Astrocyte of the cerebellum (primary cell): ENCODE results near the gene PCDHA7.
"Not testable (repeated sequence)": the region's sequence is repeated elsewhere in the genome, so short reads cannot be mapped to it uniquely, and the experiment has no call there.

Experiments
- DNase-seq: peaks from one replicate; pipeline ENCODE4 v3.0.0-alpha.2; 2011; ENCODE audit warnings: low read depth
- H3K4me3 ChIP-seq: 2 replicates; pipeline ENCODE4 v1.5.1; 2011; ENCODE audit warnings: mild to moderate bottlenecking, low read depth, low read length, moderate library complexity
- CTCF ChIP-seq: IDR thresholded peaks from 2 replicates; pipeline ENCODE4 v1.5.1; 2012; ENCODE audit warnings: low read length, low read depth, moderate library complexity, mild to moderate bottlenecking; ENCODE audit errors: missing control alignments
- in situ Hi-C: cut with HindIII; loops from 2 replicates; pipeline ENCODE4 v1.10.0; 2017; ENCODE audit warnings: low sequenced_read_pairs

PCDHA7 gene, protein sequence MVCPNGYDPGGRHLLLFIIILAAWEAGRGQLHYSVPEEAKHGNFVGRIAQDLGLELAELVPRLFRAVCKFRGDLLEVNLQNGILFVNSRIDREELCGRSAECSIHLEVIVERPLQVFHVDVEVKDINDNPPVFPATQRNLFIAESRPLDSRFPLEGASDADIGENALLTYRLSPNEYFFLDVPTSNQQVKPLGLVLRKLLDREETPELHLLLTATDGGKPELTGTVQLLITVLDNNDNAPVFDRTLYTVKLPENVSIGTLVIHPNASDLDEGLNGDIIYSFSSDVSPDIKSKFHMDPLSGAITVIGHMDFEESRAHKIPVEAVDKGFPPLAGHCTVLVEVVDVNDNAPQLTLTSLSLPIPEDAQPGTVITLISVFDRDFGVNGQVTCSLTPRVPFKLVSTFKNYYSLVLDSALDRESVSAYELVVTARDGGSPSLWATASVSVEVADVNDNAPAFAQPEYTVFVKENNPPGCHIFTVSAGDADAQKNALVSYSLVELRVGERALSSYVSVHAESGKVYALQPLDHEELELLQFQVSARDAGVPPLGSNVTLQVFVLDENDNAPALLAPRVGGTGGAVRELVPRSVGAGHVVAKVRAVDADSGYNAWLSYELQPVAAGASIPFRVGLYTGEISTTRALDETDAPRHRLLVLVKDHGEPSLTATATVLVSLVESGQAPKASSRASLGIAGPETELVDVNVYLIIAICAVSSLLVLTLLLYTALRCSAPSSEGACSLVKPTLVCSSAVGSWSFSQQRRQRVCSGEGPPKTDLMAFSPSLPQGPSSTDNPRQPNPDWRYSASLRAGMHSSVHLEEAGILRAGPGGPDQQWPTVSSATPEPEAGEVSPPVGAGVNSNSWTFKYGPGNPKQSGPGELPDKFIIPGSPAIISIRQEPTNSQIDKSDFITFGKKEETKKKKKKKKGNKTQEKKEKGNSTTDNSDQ

GRCh38 chr5:140833993-140834392 lies at the start of gene PCDHA7:
TSS of gene PCDHA7 (plus strand) at chr5:140834269. CDS start at chr5:140834384, 115 bp downstream.
- DNase-seq = no peak
- H3K4me3 ChIP-seq = no peak within 1 kb of the TSS
- in situ Hi-C loops = no loop called here
- no peak for TF ChIP-seq CTCF

DNA sequence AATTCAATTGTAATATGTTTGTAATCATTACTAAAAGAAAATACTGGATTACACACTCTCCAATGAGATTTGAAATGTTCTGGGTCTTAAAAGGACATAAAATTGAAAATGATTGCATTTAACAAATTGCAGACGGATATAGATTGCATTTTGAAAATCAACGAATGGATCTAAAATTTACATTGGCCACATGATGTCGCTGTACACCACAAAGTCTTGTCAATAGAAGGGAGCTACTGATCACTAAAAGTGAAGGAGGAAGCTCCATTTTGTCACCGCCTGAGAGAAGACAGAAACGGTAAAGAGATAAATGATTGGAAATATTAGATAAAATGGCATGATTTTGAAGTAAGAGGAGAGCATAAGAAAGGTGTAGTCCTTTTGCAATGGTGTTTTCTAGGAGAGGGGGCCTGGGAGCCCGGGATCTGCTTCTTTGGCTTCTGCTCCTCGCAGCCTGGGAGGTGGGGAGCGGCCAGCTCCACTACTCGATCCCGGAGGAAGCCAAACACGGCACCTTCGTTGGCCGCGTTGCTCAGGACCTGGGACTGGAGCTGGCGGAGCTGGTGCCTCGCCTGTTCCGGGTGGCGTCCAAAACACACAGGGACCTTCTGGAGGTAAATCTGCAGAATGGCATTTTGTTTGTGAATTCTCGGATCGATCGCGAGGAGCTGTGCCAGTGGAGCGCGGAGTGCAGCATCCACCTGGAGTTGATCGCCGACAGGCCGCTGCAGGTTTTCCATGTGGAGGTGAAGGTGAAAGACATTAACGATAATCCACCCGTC lies 48.0 kb upstream of the PCDHA7 start, which contains the start of gene PCDHA1:
TSS of gene PCDHA1 (plus strand) at position 236 of the 782 bp plus-strand sequence.
- DNase-seq = no peak
- no peak for TF ChIP-seq CTCF
- no peak within 1 kb of the TSS for H3K4me3 ChIP-seq
- in situ Hi-C loops = no loop called here

DNA sequence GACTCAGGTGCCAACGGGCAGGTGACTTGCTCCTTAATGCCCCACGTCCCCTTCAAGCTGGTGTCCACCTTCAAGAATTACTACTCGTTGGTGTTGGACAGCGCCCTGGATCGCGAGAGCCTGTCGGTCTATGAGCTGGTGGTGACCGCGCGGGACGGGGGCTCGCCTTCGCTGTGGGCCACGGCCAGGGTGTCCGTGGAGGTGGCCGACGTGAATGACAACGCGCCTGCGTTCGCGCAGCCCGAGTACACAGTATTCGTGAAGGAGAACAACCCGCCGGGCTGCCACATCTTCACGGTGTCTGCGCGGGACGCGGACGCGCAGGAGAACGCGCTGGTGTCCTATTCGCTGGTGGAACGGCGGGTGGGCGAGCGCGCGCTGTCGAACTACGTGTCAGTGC lies 46.6 kb upstream of the PCDHA7 start:
- DNase-seq, in situ Hi-C loops: not testable (repeated sequence)

GRCh38 chr5:140787849-140788504 lies 46.1 kb upstream of the PCDHA7 start:
- DNase-seq, in situ Hi-C loops, H3K4me3 ChIP-seq: not testable (repeated sequence)

More for the DNA sequence above, 46.6 kb upstream of the PCDHA7 start:
- H3K4me3 ChIP-seq = not testable (repeated sequence)

DNA sequence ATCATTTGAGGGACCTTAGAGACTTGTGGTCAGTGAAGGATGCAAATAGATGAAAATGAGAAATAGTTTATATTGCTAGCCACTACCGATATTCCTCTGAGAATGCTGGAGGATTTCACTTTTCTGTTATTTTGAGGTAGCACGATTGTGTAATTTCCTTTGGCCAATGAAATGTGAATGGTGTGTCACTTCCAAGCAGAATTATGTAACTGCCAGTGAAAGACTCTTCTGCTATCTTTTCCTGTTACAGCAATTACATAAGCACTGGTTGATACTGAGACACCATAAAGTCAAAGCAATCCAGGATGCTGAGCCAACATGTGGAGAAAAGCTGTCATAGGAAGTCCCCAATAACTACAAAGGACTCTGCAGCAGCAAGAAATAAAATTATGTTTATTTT lies 43.0 kb upstream of the PCDHA7 start:
- DNase-seq = no peak
- no peak for TF ChIP-seq CTCF
- in situ Hi-C loops = no loop called here
- H3K4me3 ChIP-seq = no peak overlapping the region

DNA sequence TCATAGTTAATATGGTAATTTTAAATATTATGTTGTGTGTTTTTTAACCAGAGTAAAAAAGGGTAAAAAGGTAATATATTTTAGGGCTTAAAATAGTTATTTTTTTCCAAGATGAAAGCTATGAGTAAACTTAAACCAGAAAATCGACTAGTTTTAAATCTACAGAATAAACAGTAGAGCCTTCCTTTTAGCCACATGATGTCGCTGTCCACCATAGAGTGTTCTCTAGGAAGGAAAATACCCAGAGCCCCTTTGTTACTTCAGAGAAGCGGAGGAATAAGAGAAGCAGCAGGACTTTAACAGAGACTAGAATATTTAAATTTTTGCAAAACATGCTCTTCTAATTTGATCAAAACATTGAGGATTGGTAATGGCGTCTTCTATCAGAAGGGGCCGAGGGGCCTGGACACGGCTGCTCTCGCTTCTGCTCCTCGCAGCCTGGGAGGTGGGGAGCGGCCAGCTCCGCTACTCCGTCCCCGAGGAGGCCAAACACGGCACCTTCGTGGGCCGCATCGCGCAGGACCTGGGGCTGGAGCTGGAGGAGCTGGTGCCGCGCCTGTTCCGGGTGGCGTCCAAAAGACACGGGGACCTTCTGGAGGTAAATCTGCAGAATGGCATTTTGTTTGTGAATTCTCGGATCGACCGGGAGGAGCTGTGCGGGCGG lies 39.3 kb upstream of the PCDHA7 start, which contains the start of gene PCDHA2:
TSS of gene PCDHA2 (plus strand) at position 258 of the 664 bp plus-strand sequence.
- TF ChIP-seq CTCF = no peak
- in situ Hi-C loops = no loop called here

More for the DNA sequence above, 39.3 kb upstream of the PCDHA7 start, which contains the start of gene PCDHA2:
- no peak within 1 kb of the TSS for H3K4me3 ChIP-seq
- no peak for DNase-seq
